Activated CD4-positive, alpha-beta T cell treated with anti-CD3 and anti-CD28 coated beads, Interleukin-2, Interleukin-6, amounts not matched to agents 100 ng/mL and 50 ng/mL, durations not matched to agents 16 hours and 8 hours (primary cell): ENCODE results near the gene NTMT2.

ENCODE experiments used
- DNase-seq: peaks from one replicate; pipeline ENCODE4 v3.0.0-alpha.2; 2020

NTMT2 gene

GRCh38 chr1:170213596-170213995 lies 67.8 kb downstream of the NTMT2 start:
- no peak for DNase-seq

DNA sequence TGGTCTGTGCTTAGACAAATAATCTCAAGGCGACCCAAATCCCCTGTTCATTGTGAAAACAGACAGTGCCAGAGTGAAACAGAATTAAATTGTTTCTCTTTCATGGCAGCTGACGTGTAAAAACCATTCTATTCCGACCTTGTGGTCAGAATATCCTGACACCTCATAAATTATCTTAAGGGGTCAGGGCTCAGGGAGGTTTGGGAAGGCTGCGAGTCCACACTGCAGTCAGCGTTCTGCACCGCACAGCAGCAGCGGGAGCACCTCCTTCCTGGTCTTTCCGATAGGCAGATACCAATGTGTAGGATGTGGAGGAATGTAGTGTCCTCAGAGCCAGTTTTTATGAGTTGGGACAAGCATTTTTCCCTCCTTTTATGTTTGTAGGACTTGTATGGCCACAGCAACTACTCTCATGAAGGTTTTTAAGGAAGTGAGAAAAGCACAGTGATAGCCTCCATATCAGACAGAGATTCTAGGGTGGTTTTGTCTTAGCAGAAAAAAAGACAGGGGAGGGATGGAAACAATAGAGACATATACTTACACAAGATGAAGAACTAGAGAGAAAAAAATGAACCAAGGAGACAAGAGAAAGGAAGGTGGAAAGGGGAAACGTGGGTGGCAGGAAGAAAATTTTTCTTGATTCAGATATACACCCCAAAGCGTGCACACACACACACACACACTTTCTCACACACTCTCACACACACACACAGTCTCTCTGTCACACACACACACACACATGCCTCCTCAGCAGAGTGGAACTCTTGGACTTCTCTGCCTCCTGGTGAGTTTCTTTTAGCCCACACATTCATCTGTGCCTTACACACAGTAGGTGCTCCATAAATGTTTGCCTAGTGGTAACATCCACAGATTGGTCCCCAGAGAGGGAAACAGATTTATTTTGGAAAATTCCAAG lies 68.6 kb downstream of the NTMT2 start:
- no peak for DNase-seq

DNA sequence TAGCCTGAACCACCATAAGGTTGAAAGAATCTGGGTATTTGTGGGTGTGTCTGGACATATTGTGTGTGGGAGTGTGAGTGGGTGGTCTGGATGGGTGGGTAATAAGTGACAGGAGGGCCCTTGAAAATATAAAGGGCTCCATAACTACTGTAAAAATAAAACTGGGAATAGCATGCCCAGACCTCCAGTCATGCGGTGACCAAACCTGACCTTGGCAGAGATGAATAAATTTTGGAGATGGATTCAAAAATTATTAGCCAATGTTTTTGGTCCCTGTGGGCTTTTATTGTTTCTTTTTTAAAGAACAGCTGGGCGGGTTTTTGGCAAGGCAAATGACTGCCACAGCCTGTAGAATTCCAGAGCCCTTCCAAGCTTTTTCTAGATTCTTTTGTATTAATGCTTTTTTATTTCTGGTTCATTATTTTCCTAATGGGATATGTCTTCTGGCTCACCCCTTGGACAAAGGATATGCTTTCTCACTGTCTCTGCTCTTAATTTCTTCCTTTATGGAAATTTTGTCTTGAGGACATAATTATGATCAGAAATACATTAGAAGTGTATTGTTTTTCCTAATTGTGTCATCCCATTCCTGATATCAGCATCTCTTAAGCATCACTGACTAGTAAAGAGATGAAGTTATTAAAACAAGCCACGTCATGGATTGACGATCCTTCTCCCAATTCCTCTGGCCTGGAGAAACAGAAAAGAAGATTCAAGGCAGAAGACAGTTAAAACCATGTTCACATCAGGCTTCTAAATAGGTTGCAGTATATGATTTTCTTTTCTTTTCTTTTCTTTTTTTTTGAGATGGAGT lies 69.5 kb downstream of the NTMT2 start:
- DNase-seq, result no peak

- no peak for DNase-seq
Observed at GRCh38 chr1:170217517-170218256, 71.9 kb downstream of the NTMT2 start.

GRCh38 chr1:170218257-170218650 lies 72.5 kb downstream of the NTMT2 start:
- no peak for DNase-seq
